ENCODE results near the gene REEP6. TPM values are rescaled to one million over a fixed set of nuclear protein-coding genes. Genes with fewer than 3 reads are reported as not detected.

Gene REEP6
- total and polyA plus RNA-seq, 2 of the 8 experiments (the other 6 are each of a cell fraction or from before 2014, with no cell fraction given) = 12.6 to 20.7 TPM

GRCh38 chr19:1478934-1479707 lies 11.9 kb upstream of the REEP6 start, which contains the start of gene C19orf25:
Gene C19orf25, minus strand, starts transcription at chr19:1479215. Its CDS starts 312 bp downstream, at chr19:1478903.
- Histone ChIP-seq H2BK12ac (ENCODE audit: low read depth, low read length) (peak within 1 kb of the TSS; percentile 92), H3K9ac (replicated peaks in 1 of 4; ENCODE audit: extremely low read depth in 1 of 4, low read depth in 3 of 4, low read length in 3 of 4) (peak within 1 kb of the TSS; percentile 55 to 81 (median 73)), H3K9me3 (ENCODE audit: insufficient read depth in 2 of 2, low read depth in 1 of 2, low read length in 1 of 2) (no peaks in the 10 kb centered on the region), H3K79me1 (ENCODE audit: low read depth, low read length) (peaks cover 2% of the 10 kb centered on the region; the same call in 1 of the 2 replicates), H2AK5ac (ENCODE audit: low read depth, low read length) (no peak within 1 kb of the TSS), H2BK20ac (ENCODE audit: low read length) (peak within 1 kb of the TSS; percentile 93; the same call in 1 of the 2 replicates), H3K4ac (replicated peaks; ENCODE audit: insufficient read length, low read depth, low read length) (no peak within 1 kb of the TSS), H3K4me1 (replicated peaks in 1 of 4; ENCODE audit: control insufficient read depth in 3 of 4, insufficient read depth in 4 of 4, low read length in 3 of 4) (no peaks in the 10 kb centered on the region; a peak in 3 of 7 replicates), H2AFZ (ENCODE audit: low read length) (peak within 1 kb of the TSS; percentile 93; the same call in 1 of the 2 replicates), H2BK120ac (replicated peaks; ENCODE audit: low read depth, low read length) (no peak within 1 kb of the TSS), H3K14ac (ENCODE audit: insufficient read length) (no peak within 1 kb of the TSS), H2BK15ac (ENCODE audit: low read length) (peak within 1 kb of the TSS; percentile 99; the same call in 1 of the 2 replicates), H4K20me1 (replicated peaks in 1 of 2; ENCODE audit: control insufficient read depth in 1 of 2, insufficient read depth in 2 of 2, low read length in 2 of 2) (peaks cover 8 to 18% of the 10 kb centered on the region in 2 experiments), H3K4me2 (ENCODE audit: insufficient read depth in 1 of 2, low read depth in 2 of 2, low read length in 2 of 2) (peak within 1 kb of the TSS; percentile 49 to 92), H3K27ac (ENCODE audit: low read depth, low read length) (peak within 1 kb of the TSS; percentile 82; the same call in 1 of the 2 replicates), H4K91ac (replicated peaks; ENCODE audit: insufficient read length, low read length) (peak within 1 kb of the TSS; percentile 75), H3K27me3 (replicated peaks in 1 of 4; ENCODE audit: control insufficient read depth in 3 of 4, extremely low read depth in 1 of 4, insufficient read depth in 3 of 4, low read length in 3 of 4) (no peaks in the 10 kb centered on the region), H3K23me2 (ENCODE audit: low read depth, low read length) (peaks cover 7% of the 10 kb centered on the region), H3K36me3 (ENCODE audit: control insufficient read depth in 2 of 4, insufficient read depth in 4 of 4, low read length in 3 of 4) (peaks cover 0 to 3% (median 1%) of the 10 kb centered on the region in 4 experiments; a peak in 1 of 8 replicates), H2BK5ac (ENCODE audit: low read depth, low read length) (peak within 1 kb of the TSS; percentile 95), H3K79me2 (ENCODE audit: control insufficient read depth in 1 of 2, insufficient read depth in 2 of 2, low read length in 2 of 2) (peaks cover 0 to 4% of the 10 kb centered on the region in 2 experiments; a peak in 1 of 4 replicates), H4K5ac (ENCODE audit: insufficient read length, low read depth, low read length) (peak within 1 kb of the TSS; percentile 97), H3K56ac (replicated peaks; ENCODE audit: insufficient read length, low read depth, low read length) (peak within 1 kb of the TSS; percentile 92), H3K23ac (ENCODE audit: insufficient read length) (no peak within 1 kb of the TSS), H3K18ac (ENCODE audit: extremely low read depth, low read length) (peak within 1 kb of the TSS; percentile 99), H4K8ac (ENCODE audit: extremely low read depth, insufficient read depth, low read length) (peak within 1 kb of the TSS; percentile 85), H3K4me3 (ENCODE audit: extremely low read depth in 1 of 4, insufficient read depth in 2 of 4, low read depth in 3 of 4, low read length in 4 of 4) (peak within 1 kb of the TSS; percentile 65 to 86 (median 76))
- DNase-seq (ENCODE audit: low read depth in 1 of 2, low spot score in 2 of 2) (peak; percentile 80 to 92), FAIRE-seq (no peak)
- CTCF ChIA-PET (ENCODE audit: partially characterized antibody) = no interaction called here
- WGBS, 2 experiments (ENCODE audit: extremely low coverage in 1 of 2, insufficient coverage in 1 of 2, insufficient read length in 1 of 2, insufficient replicate concordance in 2 of 2, low coverage in 1 of 2, low lambda C conversion rate in 2 of 2, missing lambda C conversion rate in 1 of 2) = 2% methylated on average over 49 of the region's 71 CpGs; no CpG with 5 or more reads in 1 of the 2 experiments
- POLR2A ChIA-PET (ENCODE audit: partially characterized antibody) = interaction anchor here (1.3 kb wide), 1 partner anchor 210 kb away, joined by 4 read pairs; the partner anchor contains the start of gene CIRBP
- TF ChIP-seq YY1 (IDR thresholded peaks at IDR 0.05; ENCODE audit: low read depth, low read length) (no peak), RBBP5 (IDR thresholded peaks at IDR 0.05; ENCODE audit: borderline replicate concordance, low read depth, low read length) (0 out of 2 replicates have a peak, but pooled peaks have one; percentile 47)

Data from H1 (cell line).